Measurements from ENCODE around the gene ALCAM. TPM values are rescaled to one million over a fixed set of nuclear protein-coding genes. Genes with fewer than 3 reads are reported as not detected.

Gene ALCAM
- total and polyA plus RNA-seq, 2 of the 8 experiments (the other 6 are each of a cell fraction or from before 2014, with no cell fraction given) = 10.8 to 33.0 TPM

GRCh38 chr3:105366326-105367062, at the start of gene ALCAM (continued):
- TF ChIP-seq RAD21 (IDR thresholded peaks at IDR 0.05 in 1 of 2, conservative IDR thresholded peaks at IDR 0.05 in 1 of 2; ENCODE audit: low read depth in 2 of 2, low read length in 2 of 2) (peak; percentile 86 to 91), BCL11A (IDR thresholded peaks at IDR 0.05; ENCODE audit: low read depth in 2 of 2, low read length in 2 of 2) (no peak), POLR2A (IDR thresholded peaks at IDR 0.05; ENCODE audit: control extremely low read depth in 1 of 2, low read depth in 2 of 2, low read length in 2 of 2) (0 out of 3 replicates have a peak, but pooled peaks of 1 of the 2 experiments have one; percentile 7), SIX5 (IDR thresholded peaks at IDR 0.05; ENCODE audit: low read depth, low read length) (no peak), BRCA1 (IDR thresholded peaks at IDR 0.05; ENCODE audit: low read depth, low read length) (no peak), SUZ12 (IDR thresholded peaks at IDR 0.05; ENCODE audit: low read length) (no peak), TAF7 (optimal IDR thresholded peaks at IDR 0.05; ENCODE audit: borderline replicate concordance, low read depth, low read length) (peak; percentile 9), CHD2 (IDR thresholded peaks at IDR 0.05; ENCODE audit: low read length) (peak; percentile 60; the same call in 1 of the 2 replicates), EP300 (IDR thresholded peaks at IDR 0.05; ENCODE audit: borderline replicate concordance in 1 of 2, low read depth in 2 of 2, low read length in 2 of 2) (no peak), ASH2L (IDR thresholded peaks at IDR 0.05; ENCODE audit: low read length) (peak; percentile 93), TBP (IDR thresholded peaks at IDR 0.05; ENCODE audit: low read depth, low read length) (peak; percentile 15; the same call in 1 of the 2 replicates), CHD1 (IDR thresholded peaks at IDR 0.05; ENCODE audit: low read depth, low read length) (no peak), TAF1 (IDR thresholded peaks at IDR 0.05; ENCODE audit: low read depth, low read length) (peak; percentile 39; the same call in 1 of the 2 replicates), SP4 (IDR thresholded peaks at IDR 0.05; ENCODE audit: low read length) (no peak), SP1 (IDR thresholded peaks at IDR 0.05; ENCODE audit: low read depth, low read length) (peak; percentile 55; the same call in 1 of the 2 replicates), CREB1 (IDR thresholded peaks at IDR 0.05) (0 out of 2 replicates have a peak, but pooled peaks have one; percentile 25), HDAC6 (IDR thresholded peaks at IDR 0.05; ENCODE audit: low read depth, low read length) (no peak)
- TF ChIP-seq, protein P1, sequence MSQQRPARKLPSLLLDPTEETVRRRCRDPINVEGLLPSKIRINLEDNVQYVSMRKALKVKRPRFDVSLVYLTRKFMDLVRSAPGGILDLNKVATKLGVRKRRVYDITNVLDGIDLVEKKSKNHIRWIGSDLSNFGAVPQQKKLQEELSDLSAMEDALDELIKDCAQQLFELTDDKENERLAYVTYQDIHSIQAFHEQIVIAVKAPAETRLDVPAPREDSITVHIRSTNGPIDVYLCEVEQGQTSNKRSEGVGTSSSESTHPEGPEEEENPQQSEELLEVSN (IDR thresholded peaks at IDR 0.05) = peak; percentile 93
- TF ChIP-seq, protein P2, sequence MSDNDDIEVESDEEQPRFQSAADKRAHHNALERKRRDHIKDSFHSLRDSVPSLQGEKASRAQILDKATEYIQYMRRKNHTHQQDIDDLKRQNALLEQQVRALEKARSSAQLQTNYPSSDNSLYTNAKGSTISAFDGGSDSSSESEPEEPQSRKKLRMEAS (IDR thresholded peaks at IDR 0.05) = peak; percentile 97

Data from H1 (cell line).